Stomach (tissue), 4 donors: Measurements from ENCODE around the gene MRPL9.

ENCODE experiments used
- CTCF ChIP-seq, 7 experiments: fragments of 450-650 bp in 4 of 7; fragments of 200-600 bp in 3 of 7; sonication (generic) in 3 of 7; IDR thresholded peaks; one replicate each; pipeline ENCODE4 v1.5.1; 2016 to 2019; ENCODE audit warnings: antibody characterized with exemption in 7 of 7, control low read depth in 2 of 7, mild to moderate bottlenecking in 1 of 7
- EP300 ChIP-seq: sonication (generic); formaldehyde crosslinking; IDR thresholded peaks from one replicate; pipeline ENCODE4 v1.6.1; 2017; ENCODE audit warnings: antibody characterized with exemption
- POLR2A ChIP-seq, 4 donors: fragments of 450-650 bp; IDR thresholded peaks; one replicate each; pipeline ENCODE4 v1.6.1; 2016; ENCODE audit warnings: antibody characterized with exemption in 4 of 4, control low read depth in 2 of 4, mild to moderate bottlenecking in 1 of 4, moderate library complexity in 1 of 4
- POLR2AphosphoS5 ChIP-seq, 3 donors: sonication (generic); formaldehyde crosslinking; IDR thresholded peaks; one replicate each; pipeline ENCODE4 v1.6.1; 2016; ENCODE audit warnings: antibody characterized with exemption in 3 of 3

- no peak for TF ChIP-seq CTCF (IDR thresholded peaks at IDR 0.05)
- no peak for TF ChIP-seq POLR2AphosphoS5 (IDR thresholded peaks at IDR 0.05)
- no peak for TF ChIP-seq EP300
- no peak for TF ChIP-seq POLR2A (IDR thresholded peaks at IDR 0.05)
Measured at GRCh38 chr1:151800830-151801229, 37.5 kb upstream of the MRPL9 start.
